ENCODE results near the gene HRH1.
A peak's percentile ranks its signal among the peaks of the same experiment; 100 is the strongest.
"Not testable (repeated sequence)": the region's sequence is repeated elsewhere in the genome, so short reads cannot be mapped to it uniquely, and the experiment has no call there.

The HRH1 gene

GRCh38 chr3:11239796-11240195, 85.5 kb downstream of the HRH1 start:
- DNase-seq (ENCODE audit: low read depth in 3 of 3), result no peak

DNA sequence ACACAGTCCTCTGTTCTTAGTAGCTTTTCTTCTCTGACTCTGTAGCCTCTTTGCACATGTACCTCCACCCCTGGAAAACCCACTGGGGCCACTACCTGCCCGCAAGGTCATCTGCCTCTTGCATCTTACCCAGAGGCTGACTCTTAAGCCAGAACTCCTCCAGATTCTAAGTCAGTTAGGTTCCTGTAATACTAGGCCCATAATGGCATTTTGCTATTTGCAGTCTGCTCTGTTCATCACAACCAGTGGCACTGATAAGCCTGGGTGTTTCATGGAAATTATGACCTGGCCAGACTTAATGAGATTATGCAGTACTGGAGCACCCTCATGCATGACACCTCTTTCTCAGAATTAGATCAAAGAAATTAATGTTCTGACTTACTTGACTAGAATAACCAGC, 86.2 kb downstream of the HRH1 start:
- DNase-seq (ENCODE audit: low read depth in 3 of 3), result no peak

- DNase-seq (ENCODE audit: low read depth in 3 of 3), result no peak
Measured at GRCh38 chr3:11244121-11244677, 89.9 kb downstream of the HRH1 start.

GRCh38 chr3:11245276-11245675, 91.0 kb downstream of the HRH1 start:
- DNase-seq (ENCODE audit: low read depth in 3 of 3), result no peak

DNA sequence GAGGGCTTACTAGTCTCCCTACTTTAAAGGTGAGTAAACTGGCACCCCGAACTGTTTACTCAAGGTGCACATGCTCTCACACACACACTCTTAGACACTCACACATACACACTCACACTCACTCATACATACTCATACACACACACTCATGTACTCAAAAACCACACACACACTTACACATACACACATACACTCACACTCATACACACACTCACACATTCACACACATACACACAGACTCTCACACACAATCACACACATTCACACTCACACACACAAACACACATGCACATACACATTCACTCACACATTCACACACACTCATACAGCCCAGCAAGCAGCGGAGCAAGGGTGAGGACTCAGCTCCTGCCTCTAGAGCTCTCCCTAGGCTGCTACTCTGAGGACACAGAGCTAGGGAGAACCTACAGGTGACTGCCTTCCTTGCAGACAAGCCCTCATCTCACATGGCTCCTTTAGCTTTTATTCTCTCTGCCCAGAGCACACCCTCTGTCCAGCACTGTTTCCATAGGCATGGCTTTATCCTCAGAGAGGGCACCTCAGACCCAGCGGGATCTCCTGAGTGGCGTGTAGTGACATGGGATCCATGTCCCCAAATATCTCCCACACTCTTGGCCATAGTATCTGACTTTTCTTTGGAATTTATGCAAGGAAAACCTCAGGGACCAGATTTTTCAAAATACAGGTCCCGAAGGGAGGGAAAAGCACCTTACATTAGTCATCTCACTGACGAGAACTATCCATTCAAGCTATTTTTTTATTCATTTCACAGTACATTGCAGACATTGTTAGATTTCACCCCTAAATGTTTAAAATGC, 91.8 kb downstream of the HRH1 start:
- no peak for DNase-seq (ENCODE audit: low read depth in 3 of 3)

GRCh38 chr3:11246663-11246970, 92.3 kb downstream of the HRH1 start:
- DNase-seq (ENCODE audit: low read depth in 3 of 3), result no peak

- no peak for DNase-seq (ENCODE audit: low read depth in 3 of 3)
Measured at GRCh38 chr3:11247362-11247761, 93.1 kb downstream of the HRH1 start.

- DNase-seq (ENCODE audit: low read depth in 3 of 3), result no peak
Measured at GRCh38 chr3:11248596-11248995, 94.3 kb downstream of the HRH1 start.

GRCh38 chr3:11250902-11251806, 96.9 kb downstream of the HRH1 start:
- no peak for DNase-seq (ENCODE audit: low read depth in 3 of 3)

- DNase-seq (ENCODE audit: low read depth in 3 of 3), result no peak
Measured at GRCh38 chr3:11251807-11252176, 97.5 kb downstream of the HRH1 start.

- DNase-seq (ENCODE audit: low read depth in 3 of 3), result no peak
Measured at GRCh38 chr3:11254876-11255275, 100.6 kb downstream of the HRH1 start.

DNA sequence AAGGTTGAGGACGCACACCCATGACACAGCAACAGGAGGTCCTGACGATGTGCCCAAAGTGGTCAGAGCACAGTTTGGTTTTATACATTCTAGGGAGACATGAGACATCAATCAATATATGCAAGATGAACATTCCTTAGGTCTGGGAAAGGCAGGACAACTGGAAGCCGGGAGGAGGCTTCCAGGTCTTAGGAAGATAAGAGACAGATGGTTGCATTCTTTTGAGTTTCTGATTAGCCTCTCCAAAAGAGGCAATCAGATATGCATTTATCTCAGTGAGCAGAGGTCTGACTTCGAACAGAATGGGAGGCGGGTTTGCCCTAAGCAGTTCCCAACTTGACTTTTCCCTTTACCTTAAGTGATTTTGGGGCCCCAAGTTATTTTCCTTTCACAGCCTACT, 101.2 kb downstream of the HRH1 start:
- DNase-seq (ENCODE audit: low read depth in 3 of 3), result not testable (repeated sequence)

- DNase-seq (ENCODE audit: low read depth in 3 of 3), result no peak
Measured at GRCh38 chr3:11258958-11259357, 104.7 kb downstream of the HRH1 start.

DNA sequence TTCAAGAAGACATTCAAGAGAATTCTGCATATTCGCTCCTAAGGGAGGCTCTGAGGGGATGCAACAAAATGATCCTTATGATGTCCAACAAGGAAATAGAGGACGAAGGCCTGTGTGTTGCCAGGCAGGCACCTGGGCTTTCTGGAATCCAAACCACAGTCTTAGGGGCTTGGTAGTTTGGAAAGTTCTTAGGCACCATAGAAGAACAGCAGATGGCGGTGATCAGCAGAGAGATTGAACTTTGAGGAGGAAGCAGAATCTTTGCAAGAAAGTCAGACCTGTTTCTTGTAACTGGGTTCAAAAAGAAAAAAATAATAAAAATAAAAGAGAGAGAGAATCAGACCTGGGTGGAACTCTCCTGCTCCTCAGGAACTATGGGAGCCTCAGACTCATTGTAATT, 106.2 kb downstream of the HRH1 start:
- DNase-seq (ENCODE audit: low read depth in 3 of 3), result no peak

GRCh38 chr3:11269007-11269406, 114.7 kb downstream of the HRH1 start:
- no peak for DNase-seq (ENCODE audit: low read depth in 3 of 3)

GRCh38 chr3:11271986-11272904, 118.0 kb downstream of the HRH1 start, which contains the start of gene ATG7:
Gene ATG7 (plus strand): TSS chr3:11272397. CDS start chr3:11298696, 26,299 bp downstream.
- DNase-seq (ENCODE audit: low read depth in 3 of 3), result peak; percentile 90 to 95 (median 94)

DNA sequence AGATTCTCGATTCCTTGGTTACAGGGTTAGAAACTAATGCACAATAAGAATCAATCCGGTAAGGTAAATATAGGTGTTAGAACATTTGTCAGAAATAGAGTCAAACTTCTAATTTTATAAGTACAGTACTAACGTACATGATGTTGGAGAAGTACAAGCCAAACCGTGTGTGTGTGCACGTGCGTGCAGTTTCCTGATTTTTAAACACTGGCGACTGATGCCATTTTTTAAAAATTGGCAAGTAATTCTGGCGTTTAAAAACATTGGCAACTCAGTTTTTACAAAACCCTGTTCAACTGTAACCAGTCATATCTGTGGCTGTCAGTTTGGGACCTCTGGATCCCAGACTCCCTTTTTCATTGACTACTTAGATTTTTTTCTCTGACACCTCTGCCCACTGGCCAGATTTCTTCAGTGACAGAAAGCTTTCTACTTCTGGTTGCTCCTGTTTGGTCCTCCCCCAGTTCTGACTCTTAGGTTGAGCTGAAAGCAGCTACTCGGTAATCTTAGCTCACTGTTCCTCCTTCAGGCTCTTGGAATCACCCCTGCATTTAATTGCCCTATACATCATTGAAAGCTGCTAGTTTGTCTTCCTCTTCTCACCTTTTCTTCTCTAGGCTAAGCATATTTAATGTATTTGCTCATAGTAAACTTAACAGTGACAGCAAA, 118.7 kb downstream of the HRH1 start:
- no peak for DNase-seq (ENCODE audit: low read depth in 3 of 3)

- DNase-seq (ENCODE audit: low read depth in 3 of 3), result no peak
Measured at GRCh38 chr3:11273891-11274291, 119.6 kb downstream of the HRH1 start.

DNA sequence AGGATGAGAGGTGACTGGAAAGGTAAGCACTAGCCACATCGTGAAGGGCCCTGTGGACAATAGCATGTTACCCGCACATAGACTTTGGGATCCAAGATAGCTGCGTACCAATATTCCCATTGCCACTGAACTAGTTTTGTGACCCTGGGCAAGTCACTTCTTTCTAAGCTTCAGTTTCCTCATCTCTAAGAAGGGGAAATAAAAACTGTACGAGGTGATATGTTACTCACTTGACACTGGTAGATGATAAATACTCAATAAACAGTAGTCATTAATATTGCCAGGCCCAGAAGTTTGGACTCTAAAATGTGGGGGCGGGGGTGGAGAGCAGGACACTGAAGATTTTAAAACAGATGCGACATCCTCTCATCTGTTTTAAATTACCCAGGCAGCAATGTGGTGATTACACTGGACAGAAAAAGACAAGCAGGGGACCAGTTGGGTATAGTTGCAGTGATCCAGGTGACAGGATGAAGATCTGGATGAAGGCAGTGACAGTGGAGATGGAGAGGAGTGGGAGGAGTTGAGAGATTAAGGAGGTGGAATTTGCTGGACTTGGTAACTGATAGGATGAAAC, 120.4 kb downstream of the HRH1 start:
- no peak for DNase-seq (ENCODE audit: low read depth in 3 of 3)

DNA sequence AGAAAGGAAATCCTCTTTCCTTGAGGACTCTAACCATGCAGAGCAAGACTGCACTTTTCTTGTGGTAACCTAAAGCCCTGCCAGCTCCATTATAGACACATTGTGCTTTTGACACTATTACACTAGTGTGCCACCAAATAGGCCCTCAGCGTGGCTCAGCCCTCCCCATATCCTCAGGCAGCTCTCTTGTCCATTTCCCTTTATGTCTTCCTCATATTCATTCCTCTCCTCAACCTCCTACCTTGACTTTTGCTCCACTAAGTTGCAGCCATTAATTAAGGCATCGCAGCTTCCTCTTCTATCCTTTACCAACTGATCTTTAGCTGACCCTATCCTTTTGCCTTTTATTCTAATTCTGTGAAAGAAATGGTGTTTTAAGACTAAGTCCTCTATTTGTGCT, 121.6 kb downstream of the HRH1 start:
- DNase-seq (ENCODE audit: low read depth in 3 of 3), result no peak

GRCh38 chr3:11276901-11277300, 122.6 kb downstream of the HRH1 start:
- no peak for DNase-seq (ENCODE audit: low read depth in 3 of 3)

Measured in stimulated activated CD4-positive, alpha-beta T cell treated with anti-CD3 and anti-CD28 coated beads, TNF-alpha, amount 100 ng/mL, for 4 hours (primary cell).